ENCODE data around the gene ZNF764.

ZNF764 gene

DNA sequence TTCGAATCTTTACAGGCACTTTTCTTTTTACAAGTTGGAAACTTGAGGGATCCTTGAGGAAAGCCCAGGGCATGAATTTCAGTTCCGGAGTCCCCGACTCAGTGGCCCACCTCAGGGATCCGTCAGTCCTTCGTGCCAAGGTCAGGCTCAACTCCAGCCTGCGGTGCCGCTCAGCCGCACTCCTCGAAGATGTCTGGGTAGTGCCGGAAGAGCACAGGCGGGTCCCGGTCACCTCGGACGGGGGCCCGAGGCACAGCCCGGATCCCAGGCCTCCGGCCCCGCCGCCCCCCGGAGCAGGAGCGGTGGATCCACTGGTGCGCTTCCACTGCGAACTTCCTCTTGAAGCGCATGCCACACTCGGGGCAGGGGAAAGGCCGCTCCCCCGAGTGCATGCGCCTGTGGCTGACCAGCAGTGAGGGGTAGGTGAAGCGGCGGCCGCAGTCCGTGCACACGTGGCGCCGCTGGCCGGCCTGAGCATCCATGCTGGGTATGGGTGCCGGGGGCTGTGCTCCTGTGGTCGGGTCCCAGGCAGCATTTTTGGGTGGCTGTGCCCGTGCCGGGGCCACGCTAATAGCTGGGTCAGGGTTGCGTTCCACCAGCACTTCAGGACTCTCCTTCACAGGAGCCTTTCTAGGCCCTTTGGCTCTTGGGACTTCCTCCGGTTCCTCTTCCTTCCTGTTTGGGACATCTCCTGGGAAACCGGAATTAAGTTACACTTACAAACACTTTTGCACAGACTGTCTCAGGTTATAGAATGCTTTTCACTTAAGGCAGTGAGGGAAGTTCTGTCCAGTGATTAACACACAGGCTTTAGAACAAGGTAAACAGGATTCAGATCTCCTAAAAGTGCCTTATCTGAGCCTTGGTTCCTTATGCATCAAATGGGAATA is 11.8 kb upstream of the ZNF764 start:
- no peak for DNase-seq (ENCODE audit: low read depth, low spot score)
- no peaks in the 10 kb centered on the region for H3K9me3 ChIP-seq (ENCODE audit: insufficient read depth, low read length)

DNA sequence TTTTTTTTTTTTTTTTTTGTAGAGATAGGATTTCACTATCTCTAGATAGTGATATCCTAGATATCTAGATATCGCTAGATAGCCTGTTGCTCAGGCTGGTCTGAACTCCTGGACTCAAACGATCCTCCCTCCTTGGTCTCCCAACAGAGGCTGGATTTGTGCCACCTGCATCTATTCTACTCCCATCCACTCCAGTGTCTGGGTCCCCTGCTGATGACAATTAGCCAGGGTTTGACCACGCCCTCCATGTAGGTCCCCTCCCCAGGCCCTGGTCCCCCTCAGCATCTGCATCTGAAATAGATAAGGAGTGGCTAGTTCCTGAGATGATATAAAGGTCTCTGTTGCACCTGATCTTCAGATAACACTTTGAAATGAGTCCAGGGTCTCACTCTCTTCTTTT is 11.1 kb upstream of the ZNF764 start:
- no peak for DNase-seq (ENCODE audit: low read depth, low spot score)
- Histone ChIP-seq H3K27me3 (ENCODE audit: insufficient read depth, insufficient read length) (no peaks in the 10 kb centered on the region), H3K9me3 (ENCODE audit: insufficient read depth, low read length) (no peaks in the 10 kb centered on the region), H3K9ac (ENCODE audit: insufficient read length, low read depth) (no peak overlapping the region), H3K4me1 (ENCODE audit: insufficient read depth, insufficient read length) (peaks cover 6% of the 10 kb centered on the region), H3K36me3 (ENCODE audit: insufficient read depth, insufficient read length, low read length) (no peaks in the 10 kb centered on the region), H3K4me3 (ENCODE audit: insufficient read length, low read depth) (no peak overlapping the region)
- TF ChIP-seq ZNF274 (IDR thresholded peaks at IDR 0.05; ENCODE audit: low read depth, low read length) (no peak), YY1 (IDR thresholded peaks at IDR 0.05; ENCODE audit: insufficient read depth, insufficient read length) (no peak), SUZ12 (IDR thresholded peaks at IDR 0.05; ENCODE audit: extremely low read depth, insufficient read depth, insufficient read length) (no peak)

More for the DNA sequence above, 11.8 kb upstream of the ZNF764 start:
- Histone ChIP-seq H3K4me1 (ENCODE audit: insufficient read depth, insufficient read length) (peaks cover 6% of the 10 kb centered on the region), H3K4me3 (ENCODE audit: insufficient read length, low read depth) (no peak overlapping the region), H3K9ac (ENCODE audit: insufficient read length, low read depth) (no peak overlapping the region), H3K36me3 (ENCODE audit: insufficient read depth, insufficient read length, low read length) (no peaks in the 10 kb centered on the region), H3K27me3 (ENCODE audit: insufficient read depth, insufficient read length) (no peaks in the 10 kb centered on the region)
- TF ChIP-seq YY1 (IDR thresholded peaks at IDR 0.05; ENCODE audit: insufficient read depth, insufficient read length) (no peak), SUZ12 (IDR thresholded peaks at IDR 0.05; ENCODE audit: extremely low read depth, insufficient read depth, insufficient read length) (no peak), ZNF274 (IDR thresholded peaks at IDR 0.05; ENCODE audit: low read depth, low read length) (no peak)

DNA sequence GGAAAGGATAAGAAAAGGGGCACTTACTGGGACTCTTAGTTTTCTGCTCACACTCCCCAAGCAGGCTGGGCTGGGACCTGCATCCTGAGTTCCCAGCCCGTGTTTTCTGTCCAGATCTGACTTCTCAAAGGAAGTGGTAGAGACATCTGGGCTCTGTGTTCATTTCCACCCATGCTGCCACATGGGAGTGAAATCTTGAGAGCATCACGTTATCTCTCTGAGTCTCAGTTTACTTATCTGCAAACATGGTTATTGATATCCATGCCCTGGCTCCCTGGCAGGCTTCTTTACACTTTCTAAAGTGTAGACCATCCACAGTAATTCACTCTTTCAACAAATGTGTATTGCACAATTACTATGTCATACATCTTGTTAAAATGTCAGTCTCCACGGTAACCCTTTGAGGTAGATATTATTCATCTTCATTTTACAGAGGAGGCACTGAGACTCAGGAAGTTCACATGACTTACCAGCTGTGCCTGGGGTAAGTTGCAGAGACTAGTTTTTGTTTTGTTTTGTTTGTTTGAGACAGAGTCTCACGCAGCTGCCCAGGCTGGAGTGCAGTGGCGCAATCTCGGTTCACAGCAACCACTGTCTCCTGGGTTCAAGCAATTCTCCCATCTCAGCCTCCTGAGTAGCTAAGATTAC is 9.9 kb upstream of the ZNF764 start:
- Histone ChIP-seq H3K9me3 (ENCODE audit: insufficient read depth, low read length) (no peaks in the 10 kb centered on the region), H3K27me3 (ENCODE audit: insufficient read depth, insufficient read length) (no peaks in the 10 kb centered on the region), H3K36me3 (ENCODE audit: insufficient read depth, insufficient read length, low read length) (no peaks in the 10 kb centered on the region), H3K4me1 (ENCODE audit: insufficient read depth, insufficient read length) (peaks cover 6% of the 10 kb centered on the region), H3K9ac (ENCODE audit: insufficient read length, low read depth) (no peak overlapping the region), H3K4me3 (ENCODE audit: insufficient read length, low read depth) (no peak overlapping the region)
- TF ChIP-seq SUZ12 (IDR thresholded peaks at IDR 0.05; ENCODE audit: extremely low read depth, insufficient read depth, insufficient read length) (no peak), YY1 (IDR thresholded peaks at IDR 0.05; ENCODE audit: insufficient read depth, insufficient read length) (no peak), ZNF274 (IDR thresholded peaks at IDR 0.05; ENCODE audit: low read depth, low read length) (no peak)
- DNase-seq (ENCODE audit: low read depth, low spot score) = no peak

DNA sequence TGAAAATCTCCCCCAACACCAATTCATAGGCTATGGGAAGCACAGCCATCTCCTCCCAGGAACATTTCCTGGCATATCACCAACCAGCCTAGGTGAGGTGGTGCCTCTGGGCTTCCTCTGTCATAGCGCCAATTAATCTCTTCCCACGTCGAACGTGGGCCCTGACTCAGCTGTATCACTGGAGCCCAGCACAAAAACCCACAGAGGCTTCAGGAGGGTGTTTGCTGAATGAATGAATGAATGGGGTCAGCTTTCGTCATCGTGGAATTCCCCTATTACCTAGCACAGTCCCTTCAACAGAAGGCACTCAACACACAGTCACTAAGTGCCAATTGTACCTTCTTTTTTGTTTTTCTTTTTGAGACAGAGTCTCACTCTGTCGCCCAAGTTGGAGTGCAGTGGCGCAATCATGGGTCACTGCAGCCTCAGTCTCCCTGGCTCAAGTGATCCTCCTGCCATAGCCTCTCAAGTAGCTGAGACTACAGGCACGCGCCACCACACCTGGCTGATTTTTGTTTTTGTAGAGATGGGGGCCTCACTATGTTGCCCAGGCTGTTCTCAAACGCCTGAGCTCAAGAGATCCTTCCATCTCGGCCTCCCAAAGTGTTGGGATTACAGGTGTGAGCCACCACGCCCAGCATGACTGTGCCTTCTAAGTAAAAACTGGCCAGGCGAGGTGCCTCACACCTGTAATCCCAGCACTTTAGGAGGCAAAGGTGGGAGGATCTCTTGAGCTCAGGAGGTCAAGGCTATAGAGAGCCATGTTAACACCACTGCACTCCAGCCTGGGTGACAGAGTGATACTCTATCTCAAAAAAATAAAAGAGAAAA is 9.2 kb upstream of the ZNF764 start:
- Histone ChIP-seq H3K9ac (ENCODE audit: insufficient read length, low read depth) (no peak overlapping the region), H3K4me3 (ENCODE audit: insufficient read length, low read depth) (no peak overlapping the region), H3K36me3 (ENCODE audit: insufficient read depth, insufficient read length, low read length) (no peaks in the 10 kb centered on the region), H3K4me1 (ENCODE audit: insufficient read depth, insufficient read length) (peaks cover 6% of the 10 kb centered on the region), H3K9me3 (ENCODE audit: insufficient read depth, low read length) (no peaks in the 10 kb centered on the region), H3K27me3 (ENCODE audit: insufficient read depth, insufficient read length) (no peaks in the 10 kb centered on the region)
- no peak for DNase-seq (ENCODE audit: low read depth, low spot score)
- TF ChIP-seq ZNF274 (IDR thresholded peaks at IDR 0.05; ENCODE audit: low read depth, low read length) (no peak), SUZ12 (IDR thresholded peaks at IDR 0.05; ENCODE audit: extremely low read depth, insufficient read depth, insufficient read length) (no peak)

DNA sequence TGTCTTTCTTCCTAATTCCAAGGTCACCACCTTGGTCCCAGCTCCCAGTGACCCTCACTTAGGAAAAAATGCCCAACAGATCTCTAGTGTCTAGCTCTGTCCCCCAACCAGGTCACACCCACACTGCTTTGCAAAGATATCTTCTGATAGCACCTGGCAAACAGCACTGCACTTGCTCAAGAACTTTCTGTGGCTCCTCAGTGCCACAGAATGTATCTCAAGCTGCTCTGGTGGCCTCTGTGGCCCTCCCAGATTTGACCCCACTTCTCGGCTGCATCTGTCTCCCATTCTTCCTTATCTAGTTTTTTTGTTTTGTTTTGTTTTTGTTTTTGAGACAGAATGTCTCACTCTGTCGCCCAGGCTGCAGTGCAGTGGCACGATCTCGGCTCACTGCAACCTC is 8.4 kb upstream of the ZNF764 start:
- Histone ChIP-seq H3K36me3 (ENCODE audit: insufficient read depth, insufficient read length, low read length) (no peaks in the 10 kb centered on the region), H3K9me3 (ENCODE audit: insufficient read depth, low read length) (no peaks in the 10 kb centered on the region), H3K9ac (ENCODE audit: insufficient read length, low read depth) (no peak overlapping the region), H3K4me3 (ENCODE audit: insufficient read length, low read depth) (no peak overlapping the region), H3K4me1 (ENCODE audit: insufficient read depth, insufficient read length) (peaks cover 6% of the 10 kb centered on the region), H3K27me3 (ENCODE audit: insufficient read depth, insufficient read length) (no peaks in the 10 kb centered on the region)
- DNase-seq (ENCODE audit: low read depth, low spot score) = no peak
- TF ChIP-seq SUZ12 (IDR thresholded peaks at IDR 0.05; ENCODE audit: extremely low read depth, insufficient read depth, insufficient read length) = no peak

DNA sequence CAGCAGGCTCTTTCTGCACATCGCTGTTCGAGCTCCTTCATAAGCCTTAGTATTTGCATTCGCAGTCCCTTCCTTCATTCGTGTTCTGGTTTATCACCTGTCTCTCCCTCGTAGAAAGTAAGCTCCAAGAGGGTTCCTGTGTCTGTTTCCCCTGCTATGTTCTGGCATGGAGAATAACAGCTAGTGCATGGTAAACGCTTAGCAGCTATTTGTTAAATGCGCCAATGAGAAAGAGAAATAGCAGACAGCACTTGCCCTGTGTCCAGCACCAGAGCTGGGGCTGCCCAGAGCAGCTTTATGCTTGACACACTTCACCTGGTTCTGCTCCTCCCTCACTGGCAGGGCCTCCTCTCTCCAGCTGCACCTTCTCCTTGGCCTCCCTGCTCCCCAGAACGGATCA is 7.8 kb upstream of the ZNF764 start:
- Histone ChIP-seq H3K9me3 (ENCODE audit: insufficient read depth, low read length) (no peaks in the 10 kb centered on the region), H3K4me3 (ENCODE audit: insufficient read length, low read depth) (no peak overlapping the region), H3K36me3 (ENCODE audit: insufficient read depth, insufficient read length, low read length) (no peaks in the 10 kb centered on the region), H3K4me1 (ENCODE audit: insufficient read depth, insufficient read length) (peaks cover 6% of the 10 kb centered on the region), H3K27me3 (ENCODE audit: insufficient read depth, insufficient read length) (no peaks in the 10 kb centered on the region), H3K9ac (ENCODE audit: insufficient read length, low read depth) (no peak overlapping the region)
- TF ChIP-seq SUZ12 (IDR thresholded peaks at IDR 0.05; ENCODE audit: extremely low read depth, insufficient read depth, insufficient read length) = no peak
- TF ChIP-seq ZNF274 (IDR thresholded peaks at IDR 0.05; ENCODE audit: low read depth, low read length) = no peak
- no peak for TF ChIP-seq YY1 (IDR thresholded peaks at IDR 0.05; ENCODE audit: insufficient read depth, insufficient read length)
- no peak for DNase-seq (ENCODE audit: low read depth, low spot score)

DNA sequence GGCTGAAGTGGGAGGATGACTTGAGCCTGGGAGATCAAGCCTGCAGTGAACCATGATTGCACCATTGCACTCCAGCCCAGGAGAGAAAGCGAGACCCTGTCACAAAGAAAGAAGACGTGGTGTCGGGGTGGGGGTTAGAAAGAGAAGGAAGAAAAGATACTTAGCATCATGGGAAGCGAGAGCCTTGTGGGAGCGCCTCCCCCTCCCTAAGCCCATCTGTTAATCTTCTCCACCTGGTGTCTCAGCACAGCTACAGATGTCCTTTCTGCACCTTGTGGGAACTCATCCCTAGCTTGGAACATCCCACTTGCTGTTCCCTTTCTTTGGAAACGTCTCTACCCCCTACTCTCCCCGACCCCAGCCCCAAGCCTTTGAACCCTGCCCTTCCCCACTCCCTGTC is 7.4 kb upstream of the ZNF764 start:
- DNase-seq (ENCODE audit: low read depth, low spot score) = no peak
- TF ChIP-seq ZNF274 (IDR thresholded peaks at IDR 0.05; ENCODE audit: low read depth, low read length) (no peak), YY1 (IDR thresholded peaks at IDR 0.05; ENCODE audit: insufficient read depth, insufficient read length) (no peak), SUZ12 (IDR thresholded peaks at IDR 0.05; ENCODE audit: extremely low read depth, insufficient read depth, insufficient read length) (no peak)
- Histone ChIP-seq H3K4me1 (ENCODE audit: insufficient read depth, insufficient read length) (peaks cover 6% of the 10 kb centered on the region), H3K36me3 (ENCODE audit: insufficient read depth, insufficient read length, low read length) (no peaks in the 10 kb centered on the region), H3K4me3 (ENCODE audit: insufficient read length, low read depth) (no peak overlapping the region), H3K9me3 (ENCODE audit: insufficient read depth, low read length) (no peaks in the 10 kb centered on the region), H3K9ac (ENCODE audit: insufficient read length, low read depth) (no peak overlapping the region), H3K27me3 (ENCODE audit: insufficient read depth, insufficient read length) (no peaks in the 10 kb centered on the region)
